Neural cell (in vitro differentiated cells): ENCODE data around the gene DRAM2.
"Not testable (repeated sequence)": the region's sequence is repeated elsewhere in the genome, so short reads cannot be mapped to it uniquely, and the experiment has no call there.

Source experiments
- CTCF ChIP-seq: fragments of 450-650 bp; IDR thresholded peaks from 2 replicates; pipeline ENCODE4 v1.5.1; 2014; ENCODE audit warnings: antibody characterized with exemption, mild to moderate bottlenecking, moderate library complexity; ENCODE audit not compliant: poor library complexity, severe bottlenecking
- EP300 ChIP-seq: fragments of 450-650 bp; conservative IDR thresholded peaks from 2 replicates; pipeline ENCODE4 v1.6.1; 2014; ENCODE audit warnings: antibody characterized with exemption, mild to moderate bottlenecking, moderate library complexity; ENCODE audit not compliant: poor library complexity, severe bottlenecking
- EZH2 ChIP-seq: fragments of 200-600, 300-800 bp; shearing (Covaris generic), sonication (generic); IDR thresholded peaks from 2 replicates; pipeline ENCODE4 v1.6.1; 2014; ENCODE audit warnings: antibody characterized with exemption, low read length, borderline replicate concordance, mild to moderate bottlenecking; ENCODE audit not compliant: insufficient read depth, poor library complexity, severe bottlenecking
- MXI1 ChIP-seq: fragments of 450-650 bp; conservative IDR thresholded peaks from 2 replicates; pipeline ENCODE4 v1.6.1; 2014; ENCODE audit warnings: antibody characterized with exemption, mild to moderate bottlenecking; ENCODE audit not compliant: poor library complexity, severe bottlenecking
- POLR2AphosphoS5 ChIP-seq: IDR thresholded peaks from 2 replicates; pipeline ENCODE4 v1.6.1; 2012
- RAD21 ChIP-seq: fragments of 450-650 bp; conservative IDR thresholded peaks from 2 replicates; pipeline ENCODE4 v1.6.1; 2014; ENCODE audit warnings: antibody characterized with exemption, mild to moderate bottlenecking, moderate library complexity
- SMC3 ChIP-seq: fragments of 450-650 bp; conservative IDR thresholded peaks from 2 replicates; pipeline ENCODE4 v1.6.1; 2014; ENCODE audit warnings: antibody characterized with exemption, mild to moderate bottlenecking, moderate library complexity; ENCODE audit not compliant: poor library complexity

- not testable (repeated sequence) for TF ChIP-seq CTCF, EP300, SMC3, MXI1, EZH2, POLR2AphosphoS5, RAD21
Observed at GRCh38 chr1:111079329-111079728, 60.6 kb downstream of the DRAM2 start.
